Sigmoid colon (tissue), 7 donors: ENCODE data around the gene ITPK1. TPM values are rescaled to one million over a fixed set of nuclear protein-coding genes. Genes with fewer than 3 reads are reported as not detected.
A peak's percentile ranks its signal among the peaks of the same experiment; 100 is the strongest.

Source experiments
- DNase-seq: peaks from one replicate; pipeline ENCODE4 v3.0.0-alpha.2; 2019
- H3K27ac ChIP-seq, 4 donors: fragments of 200-600 bp; sonication (generic); one replicate each; pipeline ENCODE4 v1.5.1; 2016 to 2019; ENCODE audit warnings: mild to moderate bottlenecking in 1 of 4
- H3K27me3 ChIP-seq, 3 donors: fragments of 200-600 bp; sonication (generic); one replicate each; pipeline ENCODE4 v1.5.1; 2019; ENCODE audit warnings: mild to moderate bottlenecking in 1 of 3
- H3K36me3 ChIP-seq, 4 donors: fragments of 200-600 bp; sonication (generic); one replicate each; pipeline ENCODE4 v1.5.1; 2016 to 2019
- H3K4me1 ChIP-seq, 4 donors: fragments of 200-600 bp; sonication (generic); one replicate each; pipeline ENCODE4 v1.5.1; 2017 to 2019
- H3K4me3 ChIP-seq, 4 donors: fragments of 200-600 bp; sonication (generic); one replicate each; pipeline ENCODE4 v1.5.1; 2017 to 2019; ENCODE audit warnings: mild to moderate bottlenecking in 2 of 4, moderate library complexity in 1 of 4
- H3K9me3 ChIP-seq, 4 donors: fragments of 200-600 bp in 3 of 4; sonication (generic) in 3 of 4; one replicate each; pipeline versions ENCODE4 v1.5.1 to v1.6.1; 2013 to 2019
- CTCF ChIP-seq, 4 experiments: fragments of 450-650 bp in 3 of 4; fragments of 200-600 bp in 1 of 4; IDR thresholded peaks; one replicate each; pipeline ENCODE4 v1.5.1; 2016 to 2019; ENCODE audit warnings: antibody characterized with exemption in 4 of 4, mild to moderate bottlenecking in 3 of 4, moderate library complexity in 2 of 4
- EP300 ChIP-seq, 4 donors: sonication (generic); formaldehyde crosslinking; IDR thresholded peaks; one replicate each; pipeline ENCODE4 v1.6.1; 2017; ENCODE audit warnings: antibody characterized with exemption in 4 of 4
- POLR2A ChIP-seq, 2 donors: fragments of 450-650 bp; IDR thresholded peaks; one replicate each; pipeline ENCODE4 v1.6.1; 2016; ENCODE audit warnings: antibody characterized with exemption in 2 of 2, mild to moderate bottlenecking in 2 of 2, moderate library complexity in 2 of 2
- POLR2AphosphoS5 ChIP-seq, 4 donors: sonication (generic); formaldehyde crosslinking; IDR thresholded peaks; one replicate each; pipeline ENCODE4 v1.6.1; 2017; ENCODE audit warnings: antibody characterized with exemption in 4 of 4
- WGBS, 2 donors: extraction: QIAGEN DNeasy Blood & Tissue Kit; methylation state at CpG; one replicate each; pipeline ENCODE4 v1.1.7; 2013; 5-methylcytosine and 5-hydroxymethylcytosine counted together
- intact Hi-C: fragments of 100-400 bp; cut with DNase I; formaldehyde crosslinking; loops from one replicate; pipeline ENCODE4 v1.15.1; 2023
- polyA plus RNA-seq, 3 donors: library from polyadenylated mRNA; stranded (reverse); fragments of 200-250 nt; gene quantifications; one replicate each; pipeline ENCODE4 v1.2.3, GENCODE V29; 2013
- total RNA-seq, 4 donors: library from RNA; depleted of rRNA; stranded (reverse); fragments of >200 nt; gene quantifications; one replicate each; pipeline ENCODE4 v1.1.0, GENCODE V29; 2016
- donor health status: healthy with polysubstance abuse.
- donor health status: Bipolar disorder and iron deficiency.
- donor health status: healthy.

Gene ITPK1
- total and polyA plus RNA-seq, 7 donors, result 39.8 to 75.4 (median 61.8) TPM

GRCh38 chr14:93016275-93016845 lies 99.4 kb downstream of the ITPK1 start:
- peak overlapping the region; percentile 77 to 87 (median 85) for H3K27ac ChIP-seq
- TF ChIP-seq CTCF (IDR thresholded peaks at IDR 0.05) (no peak), POLR2AphosphoS5 (IDR thresholded peaks at IDR 0.05) (no peak), EP300 (IDR thresholded peaks at IDR 0.05) (no peak), POLR2A (IDR thresholded peaks at IDR 0.05) (no peak)
- H3K9me3 ChIP-seq, result no peaks in the 10 kb centered on the region
- H3K4me3 ChIP-seq, result no peak overlapping the region
- H3K36me3 ChIP-seq, result peaks cover 0 to 17% (median 7%) of the 10 kb centered on the region in 4 donors
- no peak for DNase-seq
- no peaks in the 10 kb centered on the region for H3K27me3 ChIP-seq
- WGBS, 2 donors, result 94 to 96% methylated on average over 18 of the region's 18 CpGs
- intact Hi-C loops, result no loop called here
- H3K4me1 ChIP-seq, result peaks cover 0 to 88% (median 73%) of the 10 kb centered on the region in 4 donors

- H3K27ac ChIP-seq, result peak overlapping the region; percentile 77 to 87 (median 85)
- no peaks in the 10 kb centered on the region for H3K9me3 ChIP-seq
- no peak for DNase-seq
- no peak overlapping the region for H3K4me3 ChIP-seq
- TF ChIP-seq POLR2AphosphoS5 (IDR thresholded peaks at IDR 0.05) (no peak), POLR2A (IDR thresholded peaks at IDR 0.05) (no peak), EP300 (IDR thresholded peaks at IDR 0.05) (no peak), CTCF (IDR thresholded peaks at IDR 0.05) (no peak)
- intact Hi-C loops, result no loop called here
- peaks cover 0 to 82% (median 78%) of the 10 kb centered on the region in 4 donors for H3K4me1 ChIP-seq
- H3K27me3 ChIP-seq, result no peaks in the 10 kb centered on the region
- WGBS, 2 donors, result 91 to 92% methylated on average over 15 of the region's 15 CpGs
- peaks cover 0 to 17% (median 7%) of the 10 kb centered on the region in 4 donors for H3K36me3 ChIP-seq
Measured at GRCh38 chr14:93015505-93015904, 100.2 kb downstream of the ITPK1 start.

GRCh38 chr14:93015064-93015463 lies 100.7 kb downstream of the ITPK1 start:
- H3K27ac ChIP-seq, result peak overlapping the region; percentile 77 to 87 (median 85)
- peaks cover 0 to 17% (median 7%) of the 10 kb centered on the region in 4 donors for H3K36me3 ChIP-seq
- intact Hi-C loops, result no loop called here
- H3K4me3 ChIP-seq, result no peak overlapping the region
- DNase-seq, result no peak
- H3K9me3 ChIP-seq, result no peaks in the 10 kb centered on the region
- H3K4me1 ChIP-seq, result peaks cover 0 to 81% (median 74%) of the 10 kb centered on the region in 4 donors
- no peaks in the 10 kb centered on the region for H3K27me3 ChIP-seq
- 91 to 94% methylated on average over 5 of the region's 5 CpGs for WGBS, 2 donors
- TF ChIP-seq CTCF (IDR thresholded peaks at IDR 0.05), result no peak
- no peak for TF ChIP-seq POLR2A (IDR thresholded peaks at IDR 0.05)
- no peak for TF ChIP-seq POLR2AphosphoS5 (IDR thresholded peaks at IDR 0.05)
- no peak for TF ChIP-seq EP300 (IDR thresholded peaks at IDR 0.05)

- no peaks in the 10 kb centered on the region for H3K9me3 ChIP-seq
- H3K4me1 ChIP-seq, result peaks cover 0 to 77% (median 71%) of the 10 kb centered on the region in 4 donors
- no peaks in the 10 kb centered on the region for H3K27me3 ChIP-seq
- TF ChIP-seq EP300 (IDR thresholded peaks at IDR 0.05), result no peak
- TF ChIP-seq CTCF (IDR thresholded peaks at IDR 0.05), result no peak
- TF ChIP-seq POLR2AphosphoS5 (IDR thresholded peaks at IDR 0.05), result no peak
- TF ChIP-seq POLR2A (IDR thresholded peaks at IDR 0.05), result no peak
- H3K4me3 ChIP-seq, result no peak overlapping the region
- peak overlapping the region; percentile 55 to 87 (median 74) for H3K27ac ChIP-seq
- intact Hi-C loops, result no loop called here
- peaks cover 0 to 17% (median 7%) of the 10 kb centered on the region in 4 donors for H3K36me3 ChIP-seq
- WGBS, 2 donors, result 92 to 95% methylated on average over 20 of the region's 20 CpGs
- no peak for DNase-seq
Measured at GRCh38 chr14:93014058-93015023, 101.4 kb downstream of the ITPK1 start.
